ENCODE data around the gene SP3.

The SP3 gene

GRCh38 chr2:173965372-173966025 is at the start of gene SP3:
SP3 (minus strand) TSS chr2:173965373; CDS start chr2:173965171, 202 bp downstream.
- peak; percentile 97 for DNase-seq (ENCODE audit: low spot score)

- no peak for DNase-seq (ENCODE audit: low spot score)
Measured at GRCh38 chr2:174014699-174015070, 49.5 kb upstream of the SP3 start.

GRCh38 chr2:174014011-174014698 is 49.0 kb upstream of the SP3 start:
- no peak for DNase-seq (ENCODE audit: low spot score)

GRCh38 chr2:174013315-174013751 is 48.2 kb upstream of the SP3 start:
- DNase-seq (ENCODE audit: low spot score), result no peak

- DNase-seq (ENCODE audit: low spot score), result no peak
Measured at GRCh38 chr2:174012347-174013314, 47.5 kb upstream of the SP3 start.

GRCh38 chr2:174011796-174012195 is 46.6 kb upstream of the SP3 start:
- DNase-seq (ENCODE audit: low spot score), result no peak

GRCh38 chr2:174011173-174011572 is 46.0 kb upstream of the SP3 start:
- no peak for DNase-seq (ENCODE audit: low spot score)

GRCh38 chr2:174009488-174010223 is 44.5 kb upstream of the SP3 start:
- no peak for DNase-seq (ENCODE audit: low spot score)

GRCh38 chr2:174008720-174009119 is 43.5 kb upstream of the SP3 start:
- no peak for DNase-seq (ENCODE audit: low spot score)

- no peak for DNase-seq (ENCODE audit: low spot score)
Measured at GRCh38 chr2:174007010-174007409, 41.8 kb upstream of the SP3 start.

GRCh38 chr2:174005801-174006419 is 40.7 kb upstream of the SP3 start:
- no peak for DNase-seq (ENCODE audit: low spot score)

GRCh38 chr2:174004905-174005605 is 39.9 kb upstream of the SP3 start:
- no peak for DNase-seq (ENCODE audit: low spot score)

GRCh38 chr2:174003720-174004695 is 38.8 kb upstream of the SP3 start:
- peak; percentile 77 for DNase-seq (ENCODE audit: low spot score)

GRCh38 chr2:174002679-174003078 is 37.5 kb upstream of the SP3 start:
- no peak for DNase-seq (ENCODE audit: low spot score)

GRCh38 chr2:174001107-174001506 is 35.9 kb upstream of the SP3 start:
- DNase-seq (ENCODE audit: low spot score), result no peak

- DNase-seq (ENCODE audit: low spot score), result peak; percentile 8
Measured at GRCh38 chr2:173999724-174000123, 34.6 kb upstream of the SP3 start.

- peak; percentile 59 for DNase-seq (ENCODE audit: low spot score)
Measured at GRCh38 chr2:173999272-173999671, 34.1 kb upstream of the SP3 start.

GRCh38 chr2:173998386-173998785 is 33.2 kb upstream of the SP3 start:
- DNase-seq (ENCODE audit: low spot score), result no peak

GRCh38 chr2:173997753-173998152 is 32.6 kb upstream of the SP3 start:
- DNase-seq (ENCODE audit: low spot score), result no peak

- DNase-seq (ENCODE audit: low spot score), result no peak
Measured at GRCh38 chr2:173997269-173997668, 32.1 kb upstream of the SP3 start.
